Measurements from ENCODE around the gene KCNJ5.

GRCh38 chr11:128900468-128900867 is 9.3 kb downstream of the KCNJ5 start:
- no peak for TF ChIP-seq CTCF (IDR thresholded peaks at IDR 0.05)
- no peak for TF ChIP-seq POLR2A (IDR thresholded peaks at IDR 0.05)
